SIG-M5 treated with dmso at 0.1 percent for 504 hours (cell line): Measurements from ENCODE around the gene ANAPC2.

Experiments used
- DNase-seq: peaks from one replicate; lab custom pipeline; 2025; ENCODE audit not compliant: unreplicated experiment; lab: John Stamatoyannopoulos, UW

Gene ANAPC2

DNA sequence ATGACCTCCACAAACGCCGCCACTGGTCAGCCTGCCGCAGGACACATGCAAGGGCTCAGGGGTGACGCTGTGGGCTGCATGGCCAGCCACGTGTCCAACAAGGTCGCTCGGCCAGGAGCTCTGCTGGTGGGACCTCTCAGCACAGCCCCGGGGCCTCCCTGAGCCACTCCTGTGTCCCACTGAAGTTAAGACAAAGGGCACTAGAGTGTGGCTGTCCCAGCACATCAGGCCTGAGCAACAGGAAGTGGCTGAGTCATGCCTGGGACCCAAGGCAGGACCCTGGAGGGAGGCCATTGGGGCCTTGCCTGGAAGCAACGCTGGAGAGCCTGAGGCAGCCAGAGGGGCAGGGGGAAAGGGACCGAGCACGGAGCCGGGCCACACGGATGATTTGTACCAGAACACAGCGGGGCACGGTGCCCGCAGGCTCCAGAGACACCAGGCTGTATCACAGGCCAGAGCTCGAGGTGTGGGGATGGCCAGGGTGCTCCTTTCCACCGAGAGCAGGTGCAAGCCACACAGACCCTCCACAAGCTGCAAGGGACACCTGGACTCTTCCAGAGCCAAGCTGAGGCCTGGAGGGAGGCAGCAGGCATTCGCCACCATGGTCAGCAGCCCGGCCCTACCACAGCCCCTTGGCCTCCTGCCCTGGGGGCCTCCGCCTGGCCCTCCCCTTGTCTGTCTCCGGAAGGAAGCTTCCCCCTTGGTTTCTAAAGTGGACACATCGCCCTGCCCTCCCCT lies 10.0 kb downstream of the ANAPC2 start:
- DNase-seq: no peak

DNA sequence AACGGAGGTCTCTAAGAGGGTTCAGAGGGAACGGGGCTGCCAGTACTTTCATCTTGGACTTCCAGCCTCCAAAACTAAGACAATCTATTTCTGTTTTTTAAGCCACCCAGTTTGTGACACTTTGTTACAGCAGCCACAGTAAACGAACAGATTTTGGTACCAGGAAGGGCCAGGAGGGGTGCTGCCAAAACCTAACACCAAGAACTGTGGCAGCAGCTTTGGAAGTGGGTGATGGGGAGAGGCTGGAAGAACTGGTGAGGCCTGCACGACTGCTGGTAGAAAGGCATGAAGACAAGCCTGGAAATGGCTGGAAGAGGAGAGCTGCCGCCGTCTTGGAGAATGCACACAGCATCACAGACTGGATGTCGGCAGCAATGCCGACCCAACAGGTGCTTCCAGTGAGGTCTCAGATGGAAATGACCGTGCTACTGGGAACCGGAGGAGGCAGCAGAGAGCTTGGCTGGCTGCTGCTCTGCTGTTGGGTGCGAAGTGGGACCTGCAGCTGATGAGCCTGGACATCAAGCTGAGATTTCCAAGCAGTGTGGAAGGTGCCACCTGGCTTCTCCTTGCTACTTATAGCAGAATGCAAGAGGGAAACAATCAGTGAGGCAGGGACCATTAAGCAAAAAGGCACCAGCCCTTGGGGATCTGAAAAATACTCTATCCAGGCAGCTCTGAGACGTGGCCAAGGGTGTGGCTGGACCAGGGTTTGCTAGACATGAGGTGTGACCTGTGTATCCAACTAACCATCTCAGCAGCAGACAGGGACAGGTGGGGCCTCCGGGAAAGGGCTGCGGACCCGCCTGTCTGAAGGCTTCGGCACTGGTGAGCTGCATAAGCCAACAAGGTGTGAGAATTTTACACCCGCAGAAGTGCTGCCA lies 11.8 kb downstream of the ANAPC2 start:
- peak; percentile 34 for DNase-seq

DNA sequence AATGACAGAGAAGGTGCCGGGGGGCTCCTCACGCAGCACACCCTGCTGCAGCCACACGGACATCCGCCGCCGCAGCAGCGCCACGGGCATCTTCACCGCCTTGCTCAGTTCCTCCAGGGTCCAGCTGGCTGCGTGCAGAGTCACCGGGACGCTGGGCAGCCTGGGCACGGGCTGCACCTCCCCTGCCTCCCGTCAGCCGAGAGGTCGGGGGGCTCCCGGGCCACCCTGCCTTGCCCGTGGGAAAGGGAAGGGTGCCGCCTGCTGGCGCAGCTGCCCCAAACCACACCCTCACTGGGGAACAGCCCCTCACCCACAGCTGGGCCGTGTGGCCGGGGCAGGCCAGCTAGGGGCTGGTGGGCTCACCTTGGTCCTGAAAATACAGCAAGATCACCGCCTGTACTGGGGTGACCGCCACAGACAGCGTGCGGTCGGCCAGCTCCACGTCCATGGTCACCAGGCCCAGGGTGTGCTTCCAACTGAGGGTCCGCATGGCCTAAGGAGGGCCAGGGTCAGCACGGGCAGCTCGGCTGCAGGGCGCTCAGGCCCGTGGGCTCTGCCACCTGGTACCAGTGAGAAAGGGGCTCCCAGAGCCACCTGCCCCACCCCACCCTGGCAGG lies 12.9 kb downstream of the ANAPC2 start:
- no peak for DNase-seq

DNA sequence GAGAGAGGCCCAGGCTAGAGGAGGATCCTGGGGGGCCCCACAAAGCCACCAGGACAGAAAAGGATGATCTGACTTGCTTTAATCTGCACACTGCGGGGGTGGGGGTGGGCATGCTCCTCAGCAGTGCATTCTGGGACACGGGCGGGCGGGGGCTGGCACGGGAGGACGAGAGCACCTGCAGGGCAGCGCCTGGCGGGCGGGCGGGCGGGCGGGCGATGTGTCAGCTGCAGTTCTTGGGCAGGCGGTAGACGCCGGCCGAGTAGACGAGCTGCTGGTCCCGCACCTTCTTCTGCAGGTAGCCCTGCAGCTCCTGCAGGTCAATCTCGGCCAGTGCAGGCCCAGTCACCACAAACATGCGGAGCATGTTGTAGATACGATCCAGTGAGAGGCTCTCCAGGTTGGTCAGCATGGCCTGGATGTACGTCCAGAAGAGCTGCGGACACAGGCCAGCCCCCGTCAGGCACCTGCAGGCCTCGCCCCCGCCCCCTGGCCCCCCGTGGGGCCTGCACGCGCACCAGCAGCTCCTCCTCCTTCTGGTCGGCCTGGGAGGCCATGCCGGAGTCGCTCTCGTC lies 13.6 kb downstream of the ANAPC2 start:
- no peak for DNase-seq

DNA sequence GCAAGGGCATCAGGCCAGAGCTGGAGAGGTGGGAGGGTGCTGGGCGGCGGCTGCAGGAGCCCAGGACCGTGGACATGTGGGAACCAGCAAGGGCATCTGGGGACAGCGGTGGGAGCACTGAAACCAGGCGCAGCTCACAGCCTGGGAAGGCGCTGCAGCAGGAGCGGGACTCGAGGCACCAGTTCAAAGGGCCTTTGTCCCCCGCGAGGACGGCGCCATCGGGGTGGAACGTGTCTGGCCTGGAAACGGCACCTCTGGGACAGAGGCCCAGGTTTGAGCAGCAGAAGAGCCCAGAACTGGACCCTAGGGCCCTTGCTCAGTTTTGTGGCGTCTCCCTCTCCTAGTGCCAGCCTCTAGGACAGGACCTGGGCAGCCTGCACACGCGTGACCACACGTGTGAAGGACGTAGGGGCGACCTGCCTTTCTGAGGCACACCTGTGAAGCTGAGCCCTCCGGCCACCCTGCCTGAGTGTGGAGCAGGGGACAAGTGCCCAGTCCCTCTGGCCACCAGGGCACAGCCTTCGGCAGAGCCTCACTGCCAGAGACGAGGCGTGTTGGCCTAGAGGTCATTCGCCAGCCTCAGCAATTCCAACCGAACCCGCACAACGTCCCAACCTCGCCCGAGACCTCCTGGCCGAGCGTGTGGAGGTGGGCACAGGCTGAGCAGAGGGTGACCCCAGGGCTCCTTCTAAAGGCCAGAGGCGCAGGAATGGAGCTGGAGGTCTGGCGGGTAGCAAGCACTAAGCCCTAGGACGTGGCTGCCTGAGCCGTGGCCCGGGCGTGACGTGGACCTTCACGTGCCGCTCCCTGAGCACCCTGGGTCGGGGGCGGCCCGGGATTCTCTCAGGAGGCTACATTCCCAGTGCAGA lies 14.3 kb downstream of the ANAPC2 start:
- no peak for DNase-seq

DNA sequence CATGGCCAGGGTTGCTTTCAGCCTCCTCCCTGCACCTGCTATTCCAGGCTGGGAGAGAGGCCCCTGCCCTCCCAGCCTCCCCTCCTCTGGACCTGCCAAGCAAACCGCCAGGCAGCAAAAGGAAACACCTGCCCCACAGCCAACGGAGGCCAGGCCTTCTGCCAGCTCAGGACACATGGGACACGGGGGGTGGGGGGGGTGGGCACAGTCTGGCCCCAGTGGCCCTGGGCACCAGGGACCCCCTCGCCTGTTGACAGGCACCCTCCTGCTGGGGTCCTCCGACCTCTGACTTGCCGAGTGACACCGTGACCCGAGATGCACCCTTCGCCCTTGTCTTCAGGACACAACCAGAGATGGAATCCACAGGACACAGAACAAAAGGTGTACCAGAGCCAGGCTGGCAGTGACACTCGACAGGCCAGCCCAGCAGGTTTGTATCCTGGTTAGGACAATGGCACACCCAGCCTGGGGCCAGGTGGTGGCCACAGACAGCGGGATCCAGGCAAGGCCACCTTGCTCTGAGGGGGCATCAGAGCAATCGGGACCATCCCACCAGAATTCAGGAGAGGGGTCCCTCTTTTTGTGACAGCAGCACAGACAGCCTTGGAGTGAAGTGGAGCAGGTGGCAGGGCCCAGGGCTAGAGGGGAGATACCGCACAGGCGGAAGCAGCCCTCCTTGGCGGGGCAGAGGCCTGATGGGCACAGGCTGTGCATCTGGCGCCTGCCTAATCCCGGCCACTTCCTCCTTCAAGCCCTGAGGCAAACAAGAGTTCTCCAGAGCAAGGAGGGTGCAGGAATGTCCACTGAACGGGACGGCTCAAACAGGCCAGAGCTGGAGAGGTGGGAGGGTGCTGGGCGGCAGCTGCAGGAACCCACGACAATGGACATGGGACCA lies 15.2 kb downstream of the ANAPC2 start:
- DNase-seq: no peak

DNA sequence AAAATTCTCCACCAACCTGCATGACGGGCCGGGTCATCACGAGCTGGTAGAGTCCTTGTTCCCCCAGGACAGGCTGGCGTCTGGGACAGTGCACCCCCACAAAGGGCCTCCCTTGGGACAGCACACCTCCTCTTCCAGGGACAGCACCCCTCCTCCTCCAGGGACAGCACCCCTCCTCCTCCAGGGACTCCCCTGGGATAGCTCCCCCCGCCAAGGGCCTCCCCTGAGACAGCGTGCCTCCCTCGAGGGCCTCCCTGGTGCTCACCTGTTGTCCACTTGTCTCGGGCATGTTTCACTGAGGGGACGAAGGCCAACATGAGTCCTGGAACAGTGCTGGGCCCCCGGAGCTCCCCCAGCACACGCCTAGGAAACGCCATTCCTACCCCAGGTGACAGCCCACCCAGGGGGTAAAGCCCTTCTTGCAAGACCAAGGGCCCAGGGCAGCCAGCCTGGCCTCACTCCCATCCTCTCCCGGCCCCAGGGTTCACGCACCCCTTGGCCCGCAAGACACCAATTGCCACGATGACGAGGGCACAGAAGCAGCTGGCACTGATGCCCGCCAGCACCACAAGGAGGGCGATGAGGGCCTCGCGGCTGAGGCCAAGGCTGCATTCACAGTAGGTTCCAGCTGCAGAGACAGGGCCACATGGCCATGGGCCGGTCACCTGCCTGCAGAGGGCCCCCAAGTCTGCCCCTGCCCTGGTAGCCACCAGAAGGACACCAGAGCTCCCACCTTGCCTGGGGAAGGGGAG lies 17.0 kb downstream of the ANAPC2 start:
- no peak for DNase-seq

DNA sequence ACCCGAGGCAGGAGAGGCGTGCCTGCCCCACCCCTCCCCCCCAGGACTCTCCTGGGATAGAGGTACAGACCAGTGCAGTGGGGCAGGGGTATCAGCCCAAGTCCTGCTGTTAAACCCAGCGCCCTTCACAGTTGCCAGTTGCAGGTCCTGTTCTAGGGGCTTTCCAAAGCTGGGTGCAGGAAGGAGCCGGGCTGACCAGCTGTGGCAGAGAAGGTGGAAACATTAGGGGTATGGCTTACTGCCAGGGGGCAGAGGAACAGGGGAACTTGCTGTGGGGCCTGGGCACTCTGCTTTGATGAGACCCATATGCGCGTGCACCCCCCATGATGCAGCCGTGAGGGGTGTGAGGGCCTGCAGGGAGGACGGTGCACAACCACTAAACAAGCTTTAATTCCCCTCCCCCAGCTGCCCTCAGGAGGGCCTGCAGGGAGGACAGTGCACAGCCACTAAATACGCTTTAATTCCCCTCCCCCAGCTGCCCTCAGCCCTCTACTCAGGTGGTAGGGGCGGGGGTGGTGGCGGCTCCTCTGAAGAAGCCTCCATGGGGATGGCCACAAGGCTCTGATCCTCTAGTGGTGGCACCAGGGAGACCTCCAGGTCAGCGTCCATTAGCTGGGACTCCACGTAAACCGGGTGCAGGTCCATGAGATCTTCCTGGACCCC lies 17.7 kb downstream of the ANAPC2 start:
- no peak for DNase-seq

DNA sequence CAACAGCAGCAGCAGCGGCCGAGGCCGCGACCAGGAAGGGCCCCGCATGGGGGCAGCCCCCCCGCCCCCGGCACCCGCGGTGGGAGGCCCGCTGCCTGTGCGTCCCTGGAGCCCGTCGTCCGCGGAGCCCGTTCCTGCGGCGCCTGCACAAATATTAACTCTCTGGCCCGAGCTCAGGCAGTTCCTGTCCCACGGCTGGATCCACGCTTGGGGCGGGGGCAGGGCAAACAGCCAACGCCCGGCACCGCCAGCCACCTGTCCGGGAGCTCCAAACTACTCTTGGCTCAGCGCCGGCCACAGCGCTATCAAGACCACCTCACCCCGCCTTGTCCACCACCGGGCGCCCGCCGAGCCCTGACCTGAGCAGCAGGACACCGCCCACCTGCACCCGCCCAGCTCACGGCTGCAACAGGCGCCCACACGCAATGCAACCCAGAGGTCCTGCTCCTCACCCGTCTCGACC lies 18.4 kb downstream of the ANAPC2 start, which contains the start of gene LRRC26:
LRRC26 (minus strand) TSS at position 156 of the 463 bp plus-strand sequence; CDS start at position 48, 108 bp downstream.
- no peak for DNase-seq

DNA sequence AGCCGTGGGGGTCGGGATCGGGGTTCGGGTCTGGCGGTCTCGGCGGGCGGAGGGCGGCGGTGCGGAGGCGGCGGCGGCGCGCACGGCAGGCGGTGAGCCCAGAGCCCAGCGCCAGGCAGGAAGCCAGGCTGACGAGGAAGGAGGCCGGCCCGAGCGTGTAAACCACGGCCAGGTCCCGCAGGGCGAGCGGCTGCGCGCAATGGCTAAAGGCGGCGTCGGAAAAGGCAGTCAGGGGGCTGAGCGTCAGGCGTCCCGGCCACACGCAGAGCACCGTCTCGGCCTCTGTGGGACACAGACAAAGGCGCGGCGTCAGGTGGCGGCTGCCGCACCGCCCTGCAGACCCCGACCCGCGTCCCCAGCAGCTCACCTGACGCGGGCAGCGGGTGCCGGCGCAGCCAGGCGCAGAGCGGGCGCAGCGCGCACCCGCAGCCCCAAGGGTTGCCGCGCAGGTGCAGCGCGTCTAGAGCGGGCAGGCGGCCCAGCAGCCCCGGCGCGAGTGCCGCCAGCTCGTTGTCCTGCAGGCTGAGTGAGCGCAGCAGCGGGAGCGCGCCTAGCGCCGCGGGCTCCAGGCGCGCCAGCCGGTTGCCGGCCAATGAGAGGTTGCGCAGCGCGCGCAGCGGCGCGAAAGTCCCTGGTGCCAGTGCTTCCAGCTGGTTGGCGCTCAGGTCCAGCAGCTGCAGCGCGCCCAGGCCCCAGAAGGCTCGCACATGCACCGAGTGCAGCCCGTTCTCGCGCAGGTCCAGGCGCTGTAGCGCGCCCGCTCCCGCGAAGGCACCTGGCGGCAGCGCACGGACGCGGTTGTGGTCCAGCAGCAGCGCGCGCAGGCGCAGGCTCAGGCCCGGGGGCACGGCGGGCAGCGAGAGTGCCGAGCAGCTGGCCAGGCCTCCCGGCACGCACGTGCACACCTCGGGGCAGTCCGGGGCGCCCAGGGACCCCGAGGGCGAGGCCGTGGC lies 19.2 kb downstream of the ANAPC2 start:
- peak; percentile 40 for DNase-seq

DNA sequence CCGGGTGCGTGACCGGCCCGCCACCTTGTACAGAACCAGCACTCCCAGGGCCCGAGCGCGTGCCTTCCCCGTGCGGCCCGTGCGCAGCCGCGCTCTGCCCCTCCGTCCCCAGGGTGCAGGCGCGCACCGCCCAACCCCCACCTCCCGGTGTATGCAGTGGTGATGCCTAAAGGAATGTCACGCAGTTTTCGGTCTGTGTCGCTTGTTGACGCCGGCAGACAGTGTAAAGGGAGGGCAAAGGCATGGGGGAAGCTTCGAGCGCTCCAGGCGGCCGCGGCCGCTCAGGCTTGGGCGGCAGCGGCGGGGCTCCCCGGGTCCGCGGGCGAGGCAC lies 19.8 kb downstream of the ANAPC2 start:
- DNase-seq: no peak

DNA sequence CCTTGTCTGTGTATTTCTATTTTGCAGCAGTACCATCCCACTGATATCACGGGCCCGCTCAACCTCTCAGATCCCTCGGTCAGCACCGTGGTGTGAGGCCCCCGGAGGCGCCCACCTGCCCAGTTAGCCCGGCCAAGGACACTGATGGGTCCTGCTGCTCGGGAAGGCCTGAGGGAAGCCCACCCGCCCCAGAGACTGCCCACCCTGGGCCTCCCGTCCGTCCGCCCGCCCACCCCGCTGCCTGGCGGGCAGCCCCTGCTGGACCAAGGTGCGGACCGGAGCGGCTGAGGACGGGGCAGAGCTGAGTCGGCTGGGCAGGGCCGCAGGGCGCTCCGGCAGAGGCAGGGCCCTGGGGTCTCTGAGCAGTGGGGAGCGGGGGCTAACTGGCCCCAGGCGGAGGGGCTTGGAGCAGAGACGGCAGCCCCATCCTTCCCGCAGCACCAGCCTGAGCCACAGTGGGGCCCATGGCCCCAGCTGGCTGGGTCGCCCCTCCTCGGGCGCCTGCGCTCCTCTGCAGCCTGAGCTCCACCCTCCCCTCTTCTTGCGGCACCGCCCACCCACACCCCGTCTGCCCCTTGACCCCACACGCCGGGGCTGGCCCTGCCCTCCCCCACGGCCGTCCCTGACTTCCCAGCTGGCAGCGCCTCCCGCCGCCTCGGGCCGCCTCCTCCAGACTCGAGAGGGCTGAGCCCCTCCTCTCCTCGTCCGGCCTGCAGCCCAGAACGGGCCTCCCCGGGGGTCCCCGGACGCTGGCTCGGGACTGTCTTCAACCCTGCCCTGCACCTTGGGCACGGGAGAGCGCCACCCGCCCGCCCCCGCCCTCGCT lies 20.4 kb downstream of the ANAPC2 start:
- DNase-seq: peak; percentile 20

DNA sequence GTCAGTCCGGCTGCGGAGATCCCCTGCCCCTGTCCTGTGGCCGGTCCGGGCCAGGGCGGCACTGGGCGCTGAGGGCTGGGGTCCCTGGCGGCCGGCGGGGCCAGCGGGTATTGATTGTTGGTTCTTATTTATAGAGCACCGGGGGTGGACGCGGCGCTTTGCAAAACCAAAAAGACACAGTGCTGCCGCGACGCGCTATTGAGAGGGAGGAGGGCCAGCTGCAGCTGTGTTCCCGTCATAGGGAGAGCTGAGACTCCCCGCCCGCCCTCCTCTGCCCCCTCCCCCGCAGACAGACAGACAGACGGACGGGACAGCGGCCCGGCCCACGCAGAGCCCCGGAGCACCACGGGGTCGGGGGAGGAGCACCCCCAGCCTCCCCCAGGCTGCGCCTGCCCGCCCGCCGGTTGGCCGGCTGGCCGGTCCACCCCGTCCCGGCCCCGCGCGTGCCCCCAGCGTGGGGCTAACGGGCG lies 21.0 kb downstream of the ANAPC2 start:
- DNase-seq: no peak

DNA sequence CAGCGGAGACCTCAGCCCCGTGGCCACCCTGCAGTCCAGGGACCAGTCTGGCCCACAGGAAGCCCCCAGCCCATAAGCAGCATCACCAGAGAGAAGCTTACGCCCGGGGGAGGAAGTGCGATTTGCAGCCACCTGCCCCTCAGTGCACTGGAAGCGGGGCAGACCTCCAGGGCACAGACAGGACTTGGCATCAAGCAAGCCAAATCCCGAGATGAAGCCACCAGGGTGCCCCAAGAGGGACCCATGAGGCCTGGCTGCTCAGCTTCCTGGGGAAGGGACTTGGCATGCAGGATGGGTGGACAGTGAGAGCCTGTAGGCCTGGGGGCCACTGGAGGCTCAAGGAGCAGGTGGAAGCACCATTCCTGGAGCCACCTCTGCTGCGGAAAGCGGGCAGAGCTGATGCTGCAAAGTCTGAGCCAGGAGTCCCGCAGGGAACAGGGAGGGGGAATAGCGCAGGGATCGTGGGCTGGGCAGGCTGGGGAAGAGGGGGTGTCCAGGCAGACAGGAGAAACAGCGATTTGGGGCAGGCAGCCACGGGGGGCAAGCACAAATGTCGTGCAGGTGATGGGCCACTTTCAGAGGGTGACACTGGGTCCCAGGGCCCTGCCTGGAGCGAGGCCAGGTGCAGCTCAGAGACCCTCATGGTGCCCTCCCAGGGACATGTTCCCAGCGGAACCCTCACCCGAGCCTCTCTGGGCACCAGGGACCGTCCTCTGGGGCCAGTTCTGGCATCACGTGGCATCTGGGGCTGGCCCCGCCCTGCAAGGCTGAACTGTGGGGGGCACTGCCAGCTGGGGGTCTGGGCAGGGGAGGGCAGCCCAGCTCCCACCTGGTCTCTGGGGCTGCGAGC lies 21.8 kb downstream of the ANAPC2 start:
- DNase-seq: no peak

DNA sequence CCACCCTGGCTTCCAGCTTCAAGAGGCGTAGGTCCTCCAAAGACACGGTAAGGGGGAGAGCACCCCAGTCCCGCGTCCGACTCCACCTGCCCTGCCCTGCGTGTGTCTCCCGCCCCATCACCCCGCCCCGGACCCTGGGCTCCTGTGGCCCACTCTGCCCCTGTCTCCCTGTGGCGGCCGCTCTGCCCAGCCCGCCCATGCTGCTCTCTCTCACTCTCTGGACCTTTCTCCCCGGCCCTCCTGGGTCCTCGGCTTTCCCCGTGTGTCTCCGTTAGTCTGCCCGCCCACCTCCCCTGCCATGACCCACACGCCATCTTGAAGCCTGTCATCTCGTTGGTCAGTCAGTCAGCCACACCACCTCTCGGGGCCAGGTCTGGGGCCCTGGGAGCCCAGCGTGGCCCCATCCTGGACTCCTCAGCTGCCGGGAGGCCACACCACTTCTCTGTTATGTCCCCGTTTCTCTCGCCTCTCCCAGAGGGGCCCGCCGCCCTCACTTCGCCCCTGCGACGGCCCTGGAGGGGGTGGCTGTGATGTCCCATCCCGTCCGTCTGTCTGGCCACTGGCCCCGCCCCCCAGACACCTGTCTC lies 23.0 kb downstream of the ANAPC2 start:
- no peak for DNase-seq
